ENCODE data around the gene PARD6G. TPM values are rescaled to one million over a fixed set of nuclear protein-coding genes. Genes with fewer than 3 reads are reported as not detected.

PARD6G gene
- total RNA-seq, 6 experiments from 2014 or later: 0.34 to 0.66 (median 0.50) TPM

DNA sequence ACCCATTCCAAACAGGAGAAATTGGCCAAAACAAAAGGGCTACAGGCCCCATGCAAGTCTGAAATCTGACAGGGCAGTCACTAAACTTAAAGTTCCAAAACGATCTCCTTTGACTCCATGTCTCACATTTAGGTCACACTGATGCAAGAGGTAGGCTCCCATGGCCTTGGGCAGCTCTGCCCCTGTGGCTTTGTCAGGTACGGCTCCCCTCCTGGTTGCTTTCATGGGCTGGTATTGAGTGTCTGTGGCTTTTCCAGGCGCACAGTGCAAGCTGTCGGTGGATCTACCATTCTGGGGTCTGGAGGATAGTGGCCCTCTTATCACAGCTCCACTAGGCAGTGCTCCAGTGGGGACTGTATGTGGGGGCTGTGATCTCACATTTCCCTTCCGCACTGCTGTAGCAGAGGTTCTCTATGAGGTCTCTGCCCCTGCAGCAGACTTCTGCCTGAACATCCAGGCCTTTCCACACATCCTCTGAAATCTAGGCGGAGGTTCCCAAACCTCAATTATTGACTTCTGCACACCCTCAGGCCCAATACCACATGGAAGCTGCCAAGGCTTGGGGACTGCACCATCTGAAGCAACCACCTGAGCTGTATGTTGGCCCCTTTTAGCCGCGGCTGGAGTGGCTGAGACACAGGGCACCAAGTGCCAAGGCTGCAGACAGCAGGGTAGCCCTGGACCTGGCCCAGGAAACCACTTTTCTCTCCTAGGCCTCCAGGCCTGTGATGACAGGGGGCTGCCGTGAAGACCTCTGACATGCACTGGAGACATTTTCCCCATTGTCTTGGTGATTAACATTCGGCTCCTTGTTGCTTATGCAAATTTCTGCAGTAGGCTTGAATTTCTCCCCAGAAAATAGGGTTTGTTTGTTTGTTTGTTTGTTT is 28.7 kb downstream of the PARD6G start:
- H3K4me1 Mint-ChIP-seq (ENCODE audit: low read depth): peaks cover under 1% of the 10 kb centered on the region
- H3K4me3 Mint-ChIP-seq: no peak overlapping the region
- no peaks in the 10 kb centered on the region for H3K9me3 Mint-ChIP-seq
- no peaks in the 10 kb centered on the region for H3K36me3 Mint-ChIP-seq (ENCODE audit: low read depth)
- peaks cover 12% of the 10 kb centered on the region for H3K27me3 Mint-ChIP-seq (ENCODE audit: insufficient read depth)
- no peak overlapping the region for H3K27ac Mint-ChIP-seq
- TF ChIP-seq, protein P1, sequence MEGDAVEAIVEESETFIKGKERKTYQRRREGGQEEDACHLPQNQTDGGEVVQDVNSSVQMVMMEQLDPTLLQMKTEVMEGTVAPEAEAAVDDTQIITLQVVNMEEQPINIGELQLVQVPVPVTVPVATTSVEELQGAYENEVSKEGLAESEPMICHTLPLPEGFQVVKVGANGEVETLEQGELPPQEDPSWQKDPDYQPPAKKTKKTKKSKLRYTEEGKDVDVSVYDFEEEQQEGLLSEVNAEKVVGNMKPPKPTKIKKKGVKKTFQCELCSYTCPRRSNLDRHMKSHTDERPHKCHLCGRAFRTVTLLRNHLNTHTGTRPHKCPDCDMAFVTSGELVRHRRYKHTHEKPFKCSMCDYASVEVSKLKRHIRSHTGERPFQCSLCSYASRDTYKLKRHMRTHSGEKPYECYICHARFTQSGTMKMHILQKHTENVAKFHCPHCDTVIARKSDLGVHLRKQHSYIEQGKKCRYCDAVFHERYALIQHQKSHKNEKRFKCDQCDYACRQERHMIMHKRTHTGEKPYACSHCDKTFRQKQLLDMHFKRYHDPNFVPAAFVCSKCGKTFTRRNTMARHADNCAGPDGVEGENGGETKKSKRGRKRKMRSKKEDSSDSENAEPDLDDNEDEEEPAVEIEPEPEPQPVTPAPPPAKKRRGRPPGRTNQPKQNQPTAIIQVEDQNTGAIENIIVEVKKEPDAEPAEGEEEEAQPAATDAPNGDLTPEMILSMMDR (IDR thresholded peaks at IDR 0.05): no peak
- DNase-seq: no peak

DNA sequence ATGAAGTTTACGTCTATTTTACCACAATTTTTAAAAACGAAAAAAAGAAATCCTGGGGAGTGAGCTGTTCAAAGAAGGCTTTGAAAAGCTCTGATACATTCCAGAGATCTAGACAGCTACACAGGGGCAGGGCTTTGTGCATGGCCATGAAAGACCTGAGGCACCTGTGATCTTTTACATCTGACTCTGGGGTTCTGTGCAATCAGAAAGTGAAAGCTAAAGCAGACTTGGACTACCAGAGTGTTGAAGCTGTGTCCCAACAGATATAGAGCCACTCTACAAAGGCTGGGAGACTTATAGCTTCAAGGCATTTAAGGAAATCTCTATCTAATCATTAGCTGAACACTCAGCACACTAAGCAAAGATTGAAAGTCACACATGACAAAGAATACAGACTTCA is 34.1 kb downstream of the PARD6G start:
- Mint-ChIP-seq H3K4me3 (peak overlapping the region; percentile 37), H3K27me3 (ENCODE audit: insufficient read depth) (peaks cover 14% of the 10 kb centered on the region), H3K36me3 (ENCODE audit: low read depth) (no peaks in the 10 kb centered on the region), H3K4me1 (ENCODE audit: low read depth) (peaks cover 7% of the 10 kb centered on the region), H3K27ac (no peak overlapping the region), H3K9me3 (no peaks in the 10 kb centered on the region)
- TF ChIP-seq, protein P1 (IDR thresholded peaks at IDR 0.05): no peak
- no peak for DNase-seq

DNA sequence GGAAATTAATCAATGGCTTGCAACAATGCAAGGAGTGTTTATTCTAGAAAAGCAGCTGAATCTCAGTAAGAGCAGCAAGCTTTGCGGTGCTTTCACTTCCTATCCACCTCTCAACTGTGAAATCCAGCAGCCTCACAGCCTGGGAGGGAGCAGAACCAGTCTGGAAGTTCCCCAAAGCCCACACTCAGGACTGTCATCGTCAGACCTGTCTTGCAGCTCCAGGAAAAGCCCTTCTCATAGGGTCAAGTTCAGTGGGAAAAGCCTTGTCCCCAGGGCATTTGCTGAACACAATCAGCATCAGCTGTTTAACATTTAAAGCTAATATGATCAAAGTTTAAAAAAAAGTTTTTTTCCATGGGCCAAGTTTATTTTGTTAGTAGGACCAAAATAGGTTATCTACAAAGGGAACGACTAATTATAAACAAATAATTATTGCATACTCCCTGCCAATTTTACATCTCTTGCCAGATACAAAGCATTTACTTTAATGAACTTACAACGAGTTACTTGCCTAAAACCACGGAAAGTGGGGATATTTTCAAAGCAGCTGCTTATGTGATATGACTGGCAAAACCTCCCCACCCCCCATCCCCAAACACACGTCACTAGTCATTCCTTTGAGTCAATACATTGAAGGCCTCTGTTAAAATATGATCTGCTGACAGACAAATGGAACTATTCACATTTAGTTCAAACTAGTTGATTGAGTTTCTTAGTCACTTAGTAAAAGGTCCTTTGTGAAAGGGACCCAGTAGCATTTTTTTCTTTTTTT is 36.8 kb downstream of the PARD6G start:
- TF ChIP-seq, protein P1 (IDR thresholded peaks at IDR 0.05): no peak
- H3K4me1 Mint-ChIP-seq (ENCODE audit: low read depth): peaks cover 7% of the 10 kb centered on the region
- DNase-seq: no peak
- no peak overlapping the region for H3K27ac Mint-ChIP-seq
- peaks cover 6% of the 10 kb centered on the region for H3K27me3 Mint-ChIP-seq (ENCODE audit: insufficient read depth)
- H3K4me3 Mint-ChIP-seq: no peak overlapping the region
- no peaks in the 10 kb centered on the region for H3K9me3 Mint-ChIP-seq
- H3K36me3 Mint-ChIP-seq (ENCODE audit: low read depth): no peaks in the 10 kb centered on the region

DNA sequence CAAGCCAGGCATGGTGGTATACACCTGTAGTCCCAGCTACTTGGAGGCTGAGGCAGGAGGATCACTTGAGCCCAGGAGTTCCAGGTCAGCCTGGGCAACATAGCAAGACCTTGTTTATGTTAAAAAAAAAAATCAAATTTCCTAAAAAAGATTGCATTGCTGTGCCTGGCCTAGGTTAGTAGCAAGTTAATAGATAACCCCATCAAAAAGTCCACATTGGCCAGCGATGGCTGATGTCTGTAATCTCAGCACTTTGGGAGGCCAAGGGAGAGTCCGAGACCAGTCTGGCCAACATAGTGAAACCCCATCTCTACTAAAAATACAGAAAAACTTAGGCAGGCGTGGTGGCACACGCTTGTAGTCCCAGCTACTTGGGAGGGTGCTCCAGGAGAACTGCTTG is 38.7 kb downstream of the PARD6G start:
- Mint-ChIP-seq H3K4me3 (no peak overlapping the region), H3K27me3 (ENCODE audit: insufficient read depth) (peaks cover 4% of the 10 kb centered on the region), H3K4me1 (ENCODE audit: low read depth) (peaks cover 7% of the 10 kb centered on the region), H3K27ac (no peak overlapping the region), H3K9me3 (no peaks in the 10 kb centered on the region), H3K36me3 (ENCODE audit: low read depth) (no peaks in the 10 kb centered on the region)
- no peak for DNase-seq
- TF ChIP-seq, protein P1 (IDR thresholded peaks at IDR 0.05): no peak

DNA sequence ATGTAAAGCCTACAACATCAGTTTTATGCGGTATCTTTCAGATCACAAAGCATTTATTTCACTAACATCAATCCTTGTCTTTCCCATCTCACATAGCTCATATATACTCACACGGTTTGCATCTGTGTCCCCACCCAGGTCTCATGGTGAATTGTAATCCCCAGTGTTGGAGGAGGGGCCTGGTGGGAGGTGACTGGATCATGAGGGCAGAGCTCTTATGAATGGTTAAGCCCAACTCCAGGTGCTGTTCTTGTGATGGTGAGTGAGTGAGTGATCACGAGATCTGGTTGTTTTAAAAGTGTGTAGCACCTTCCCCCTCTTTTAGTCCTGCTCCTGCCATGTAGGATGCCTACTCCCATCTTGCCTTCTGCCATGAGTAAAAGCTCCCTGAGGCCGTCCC is 42.0 kb downstream of the PARD6G start:
- peaks cover 11% of the 10 kb centered on the region for H3K27me3 Mint-ChIP-seq (ENCODE audit: insufficient read depth)
- H3K27ac Mint-ChIP-seq: no peak overlapping the region
- H3K4me1 Mint-ChIP-seq (ENCODE audit: low read depth): no peaks in the 10 kb centered on the region; the same call in 1 of the 2 replicates
- no peaks in the 10 kb centered on the region for H3K9me3 Mint-ChIP-seq
- H3K4me3 Mint-ChIP-seq: no peak overlapping the region
- DNase-seq: no peak
- TF ChIP-seq, protein P1 (IDR thresholded peaks at IDR 0.05): no peak
- no peaks in the 10 kb centered on the region for H3K36me3 Mint-ChIP-seq (ENCODE audit: low read depth)
